Heart left ventricle (tissue), 16 donors: ENCODE results near the gene THOC5. TPM values are rescaled to one million over a fixed set of nuclear protein-coding genes. Genes with fewer than 3 reads are reported as not detected.
A peak's percentile ranks its signal among the peaks of the same experiment; 100 is the strongest.

Experiments
- ATAC-seq, 4 donors: fragments of 200-7000 bp; cut with Tn5 transposase; one replicate each; pipeline ENCODE4 v1.9.1; 2020 to 2022; ENCODE audit warnings: moderate library complexity in 4 of 4, mild to moderate bottlenecking in 3 of 4, moderate number of reproducible peaks in 1 of 4
- DNase-seq, 5 donors: peaks; one replicate each; pipeline ENCODE4 v3.0.0-alpha.2; 2020
- H3K27ac ChIP-seq, 12 donors: fragments of 200-600 bp; sonication (generic) in 4 of 12; one replicate each; pipeline versions ENCODE4 v1.5.0 to v1.8.0; 2016 to 2022; ENCODE audit warnings: mild to moderate bottlenecking in 2 of 12
- H3K27me3 ChIP-seq, 9 donors: fragments of 200-600 bp; sonication (generic) in 2 of 9; one replicate each; pipeline versions ENCODE4 v1.5.1 to v1.8.0; 2016 to 2022; ENCODE audit warnings: mild to moderate bottlenecking in 3 of 9
- H3K36me3 ChIP-seq, 9 donors: fragments of 200-600 bp; sonication (generic) in 2 of 9; one replicate each; pipeline versions ENCODE4 v1.5.0 to v1.8.0; 2018 to 2022; ENCODE audit warnings: mild to moderate bottlenecking in 2 of 9
- H3K4me1 ChIP-seq, 12 donors: fragments of 200-600 bp; sonication (generic) in 4 of 12; one replicate each; pipeline versions ENCODE4 v1.5.0 to v1.8.0; 2016 to 2022; ENCODE audit warnings: mild to moderate bottlenecking in 3 of 12
- H3K4me3 ChIP-seq, 12 donors: fragments of 200-600 bp; sonication (generic) in 4 of 12; one replicate each; pipeline versions ENCODE4 v1.5.0 to v1.8.0; 2017 to 2022; ENCODE audit warnings: mild to moderate bottlenecking in 9 of 12, moderate library complexity in 4 of 12
- H3K9me3 ChIP-seq, 12 donors: fragments of 200-600 bp; sonication (generic) in 4 of 12; one replicate each; pipeline versions ENCODE4 v1.5.0 to v1.8.0; 2016 to 2022; ENCODE audit warnings: mild to moderate bottlenecking in 1 of 12
- CTCF ChIP-seq, 12 donors: fragments of 200-600 bp; sonication (generic) in 4 of 12; IDR thresholded peaks; one replicate each; pipeline versions ENCODE4 v1.5.0 to v1.8.0; 2018 to 2022; ENCODE audit warnings: antibody characterized with exemption in 12 of 12, mild to moderate bottlenecking in 5 of 12
- POLR2A ChIP-seq, 2 donors: fragments of 450-650 bp; IDR thresholded peaks; one replicate each; pipeline ENCODE4 v1.6.1; 2017; ENCODE audit warnings: antibody characterized with exemption in 2 of 2, mild to moderate bottlenecking in 2 of 2, moderate library complexity in 2 of 2
- WGBS, 4 donors: extraction: QIAGEN DNeasy Blood & Tissue Kit in 2 of 4; methylation state at CpG; one replicate each; pipeline versions ENCODE4 v1.1.5 to v1.1.7; 2013 to 2018; 5-methylcytosine and 5-hydroxymethylcytosine counted together
- intact Hi-C, 10 donors: fragments of 100-400 bp; cut with DNase I; formaldehyde crosslinking; loops; one replicate each; pipeline versions ENCODE4 v1.11.1 to v1.14.2; 2022
- polyA plus RNA-seq, 2 donors: library from polyadenylated mRNA; stranded (reverse); fragments of 200-250 nt; gene quantifications; one replicate each; pipeline ENCODE4 v1.2.3, GENCODE V29; 2013
- total RNA-seq, 9 donors: library from RNA; depleted of rRNA in 2 of 9; stranded (reverse); fragments of >200 nt in 2 of 9; fragmentation: NEBNext Ultra II Directional in 3 of 9; extraction: Animal tissue kit (Norgen Biotek cat#: 25700) in 3 of 9; gene quantifications; one replicate each; pipeline versions ENCODE4 v1.1.0 to v1.2.4, GENCODE V29; 2016 to 2023
- donor health status: ischemic (EF 13 %, LVEDD 7.1; RV severe dilation, severe dysfunction).
- donor health status: healthy with polysubstance abuse.
- donor health status: DM: no; HTN: yes; CAD: no.
- donor health status: DM: no; HTN: no; CAD: no.
- donor health status: ischemic (EF 25% LVEDD 6.9; RV normal size, moderate dysfunction).
- donor health status: ischemic (EF 25% LVEDD 5.7; RV mildly dilated, moderate dysfunction).
- donor health status: healthy.
- donor health status: DM: yes; HTN: yes; CAD: no.
- donor health status: ischemic (EF 35%, LVEDD 5.7; RV mildly dilated, moderate dysfunction).
- donor health status: nonischemic (EF 11% LVEDD 7.7; RV severe dilation, severe dysfunction).
- donor health status: DM: yes; HTN: yes; CAD: no.
- donor health status: PGD.
- donor health status: ischemic (EF 29% LVEDD 5.4; RV normal size, mild dysfunction).
- donor health status: nonischemic (EF 23%, LVEDD 6.1; RV moderate dilation, normal function).

The THOC5 gene
- total and polyA plus RNA-seq, 11 donors = 25.5 to 88.7 (median 40.6) TPM

GRCh38 chr22:29517215-29517908 is 36.2 kb downstream of the THOC5 start:
- Histone ChIP-seq H3K4me3 (no peak overlapping the region), H3K27ac (peak overlapping the region in 10 of 12 donors; percentile 21 to 83 (median 58)), H3K27me3 (no peaks in the 10 kb centered on the region), H3K4me1 (peaks cover 0 to 20% (median 0%) of the 10 kb centered on the region in 12 donors), H3K9me3 (no peaks in the 10 kb centered on the region), H3K36me3 (peaks cover 0 to 97% (median 91%) of the 10 kb centered on the region in 9 donors)
- peak; percentile 81 to 87 (median 86) for ATAC-seq
- TF ChIP-seq POLR2A (IDR thresholded peaks at IDR 0.05) (no peak), CTCF (IDR thresholded peaks at IDR 0.05) (no peak)
- intact Hi-C loops = no loop called here
- 39 to 77% (median 54%) methylated on average over 5 of the region's 5 CpGs for WGBS, 4 donors
- peak in 4 of 5 donors; percentile 17 to 55 (median 33) for DNase-seq

GRCh38 chr22:29512031-29512430 is 41.5 kb downstream of the THOC5 start:
- H3K9me3 ChIP-seq = no peaks in the 10 kb centered on the region
- no peak overlapping the region for H3K4me3 ChIP-seq
- no peaks in the 10 kb centered on the region for H3K27me3 ChIP-seq
- TF ChIP-seq POLR2A (IDR thresholded peaks at IDR 0.05) = no peak
- no peak for TF ChIP-seq CTCF (IDR thresholded peaks at IDR 0.05)
- peaks cover 0 to 95% (median 91%) of the 10 kb centered on the region in 9 donors for H3K36me3 ChIP-seq
- no peak for DNase-seq
- no peak overlapping the region for H3K27ac ChIP-seq
- ATAC-seq = peak in 1 of 4 donors; percentile 9
- peaks cover 0 to 4% (median 0%) of the 10 kb centered on the region in 12 donors for H3K4me1 ChIP-seq
- 63 to 92% (median 82%) methylated on average over 3 to 4 of the region's 4 CpGs for WGBS, 4 donors
- intact Hi-C loops = no loop called here

GRCh38 chr22:29511126-29511862 is 42.3 kb downstream of the THOC5 start:
- H3K27me3 ChIP-seq = no peaks in the 10 kb centered on the region
- WGBS, 4 donors = 84 to 92% (median 91%) methylated on average over 6 to 8 of the region's 8 CpGs
- intact Hi-C loops = no loop called here
- no peak for ATAC-seq
- no peak overlapping the region for H3K27ac ChIP-seq
- H3K9me3 ChIP-seq = no peaks in the 10 kb centered on the region
- TF ChIP-seq POLR2A (IDR thresholded peaks at IDR 0.05) (no peak), CTCF (IDR thresholded peaks at IDR 0.05) (no peak)
- no peak for DNase-seq
- no peak overlapping the region for H3K4me3 ChIP-seq
- peaks cover 0 to 95% (median 91%) of the 10 kb centered on the region in 9 donors for H3K36me3 ChIP-seq
- peaks cover 0 to 4% (median 0%) of the 10 kb centered on the region in 12 donors for H3K4me1 ChIP-seq

- WGBS, 4 donors = 92 to 98% (median 95%) methylated on average over 2 of the region's 2 CpGs
Observed at GRCh38 chr22:29510542-29510941, 43.0 kb downstream of the THOC5 start.

More at GRCh38 chr22:29510542-29510941, 43.0 kb downstream of the THOC5 start:
- TF ChIP-seq CTCF (IDR thresholded peaks at IDR 0.05) = no peak
- TF ChIP-seq POLR2A (IDR thresholded peaks at IDR 0.05) = no peak
- ATAC-seq (no peak), DNase-seq (no peak)
- Histone ChIP-seq H3K4me1 (peaks cover 0 to 4% (median 0%) of the 10 kb centered on the region in 12 donors), H3K4me3 (no peak overlapping the region), H3K9me3 (no peaks in the 10 kb centered on the region), H3K27me3 (no peaks in the 10 kb centered on the region), H3K36me3 (peaks cover 0 to 95% (median 87%) of the 10 kb centered on the region in 9 donors), H3K27ac (no peak overlapping the region)
- intact Hi-C loops = no loop called here
